H9 (cell line): ENCODE data around the gene ADAMTS2. TPM values are rescaled to one million over a fixed set of nuclear protein-coding genes. Genes with fewer than 3 reads are reported as not detected.
A peak's percentile ranks its signal among the peaks of the same experiment; 100 is the strongest.

ENCODE experiments used
- DNase-seq: peaks from one replicate; pipeline ENCODE4 v3.0.0-alpha.2; 2017
- H2AFZ ChIP-seq: one replicate; pipeline ENCODE4 v1.6.1; 2013; ENCODE audit warnings: mild to moderate bottlenecking, low read length, control low read depth, moderate library complexity
- H2AK5ac ChIP-seq: 2 replicates; pipeline ENCODE4 v1.6.1; 2013; ENCODE audit warnings: low read length, control low read depth, mixed read lengths; ENCODE audit not compliant: insufficient read length
- H2BK120ac ChIP-seq: one replicate; pipeline ENCODE4 v1.6.1; 2013; ENCODE audit warnings: low read depth, mild to moderate bottlenecking, low read length, control low read depth, inconsistent platforms; ENCODE audit not compliant: poor library complexity, severe bottlenecking
- H2BK12ac ChIP-seq: 2 replicates; pipeline ENCODE4 v1.6.1; 2013; ENCODE audit warnings: low read length, control low read depth, mixed read lengths, low read depth; ENCODE audit not compliant: insufficient read length
- H2BK15ac ChIP-seq: 2 replicates; pipeline ENCODE4 v1.6.1; 2013; ENCODE audit warnings: low read depth, low read length, control low read depth
- H2BK20ac ChIP-seq: one replicate; pipeline ENCODE4 v1.6.1; 2013; ENCODE audit warnings: low read depth, mild to moderate bottlenecking, low read length, control low read depth, inconsistent platforms; ENCODE audit not compliant: poor library complexity, severe bottlenecking
- H2BK5ac ChIP-seq: 2 replicates; pipeline ENCODE4 v1.6.1; 2013; ENCODE audit warnings: low read length, control low read depth, mixed read lengths; ENCODE audit not compliant: insufficient read length
- H3K14ac ChIP-seq: 2 replicates; pipeline ENCODE4 v1.6.1; 2013; ENCODE audit warnings: low read length, control low read depth; ENCODE audit not compliant: insufficient read depth
- H3K18ac ChIP-seq: 2 replicates; pipeline ENCODE4 v1.6.1; 2013; ENCODE audit warnings: low read depth, mild to moderate bottlenecking, mixed read lengths, low read length, control low read depth; ENCODE audit not compliant: insufficient read length
- H3K23ac ChIP-seq: 2 replicates; pipeline ENCODE4 v1.6.1; 2013; ENCODE audit warnings: low read length, control low read depth, mixed read lengths, low read depth; ENCODE audit not compliant: insufficient read length
- H3K23me2 ChIP-seq: 2 replicates; pipeline ENCODE4 v1.6.1; 2013; ENCODE audit warnings: low read depth, mild to moderate bottlenecking, mixed read lengths, low read length, control low read depth; ENCODE audit not compliant: insufficient read length, poor library complexity, severe bottlenecking
- H3K27ac ChIP-seq: 2 replicates; pipeline ENCODE4 v1.5.1; 2013; ENCODE audit warnings: low read length, control low read depth, mixed read lengths, low read depth; ENCODE audit not compliant: insufficient read length
- H3K27me3 ChIP-seq: 2 replicates; pipeline ENCODE4 v1.6.1; 2013; ENCODE audit warnings: low read length, control low read depth, inconsistent platforms; ENCODE audit not compliant: insufficient read depth
- H3K4ac ChIP-seq: 2 replicates; pipeline ENCODE4 v1.6.1; 2013; ENCODE audit warnings: low read depth, mild to moderate bottlenecking, control low read depth, inconsistent platforms, low read length, moderate library complexity
- H3K4me1 ChIP-seq: 2 replicates; pipeline ENCODE4 v1.6.1; 2013; ENCODE audit warnings: low read length, control low read depth, inconsistent platforms; ENCODE audit not compliant: insufficient read depth
- H3K4me2 ChIP-seq: 2 replicates; pipeline ENCODE4 v1.6.1; 2013; ENCODE audit warnings: low read length, control low read depth, mixed read lengths; ENCODE audit not compliant: insufficient read length, insufficient read depth
- H3K56ac ChIP-seq: 2 replicates; pipeline ENCODE4 v1.6.1; 2013; ENCODE audit warnings: low read depth, mild to moderate bottlenecking, mixed read lengths, low read length, control low read depth; ENCODE audit not compliant: insufficient read length
- H3K79me1 ChIP-seq: 2 replicates; pipeline ENCODE4 v1.6.1; 2013; ENCODE audit warnings: low read depth, mild to moderate bottlenecking, moderate library complexity, low read length, control low read depth, inconsistent platforms; ENCODE audit not compliant: insufficient read depth, poor library complexity, severe bottlenecking
- H3K79me2 ChIP-seq: 2 replicates; pipeline ENCODE4 v1.6.1; 2013; ENCODE audit warnings: low read length, control low read depth, inconsistent platforms; ENCODE audit not compliant: insufficient read depth
- H3K9ac ChIP-seq: 2 replicates; pipeline ENCODE4 v1.6.1; 2013; ENCODE audit warnings: low read length, control low read depth, mixed read lengths; ENCODE audit not compliant: insufficient read length; ENCODE audit errors: extremely low read depth
- H3K9me3 ChIP-seq: one replicate; pipeline ENCODE4 v1.6.1; 2013; ENCODE audit warnings: low read depth, low read length, inconsistent platforms; ENCODE audit not compliant: control insufficient read depth
- H3T11ph ChIP-seq: one replicate; pipeline ENCODE4 v1.6.1; 2013; ENCODE audit warnings: mild to moderate bottlenecking, low read length, control low read depth, inconsistent platforms
- H4K20me1 ChIP-seq: one replicate; pipeline ENCODE4 v1.6.1; 2013; ENCODE audit not compliant: control insufficient read depth, insufficient read length, insufficient read depth
- H4K5ac ChIP-seq: 2 replicates; pipeline ENCODE4 v1.6.1; 2013; ENCODE audit warnings: low read depth, mild to moderate bottlenecking, mixed read lengths, low read length, control low read depth; ENCODE audit not compliant: insufficient read length
- H4K8ac ChIP-seq: replicated peaks from 2 replicates; pipeline ENCODE4 v1.6.1; 2013; ENCODE audit warnings: low read length, control low read depth, mixed read lengths, low read depth; ENCODE audit not compliant: insufficient read length
- H4K91ac ChIP-seq: 2 replicates; pipeline ENCODE4 v1.6.1; 2013; ENCODE audit warnings: low read depth, mild to moderate bottlenecking, moderate library complexity, mixed read lengths, low read length, control low read depth; ENCODE audit not compliant: insufficient read length
- H3K27ac Mint-ChIP-seq, 3 experiments: 2 replicates in 2 of 3; 3 replicates in 1 of 3; pipeline ENCODE4 v1.8.0; 2020 to 2021; ENCODE audit warnings: mixed read lengths in 3 of 3, mild to moderate bottlenecking in 1 of 3, moderate library complexity in 1 of 3
- H3K27me3 Mint-ChIP-seq: 2 replicates; pipeline ENCODE4 v1.8.0; 2021; ENCODE audit warnings: low read depth, mild to moderate bottlenecking, moderate library complexity, mixed read lengths
- H3K36me3 Mint-ChIP-seq, 3 experiments: 2 replicates in 2 of 3; 3 replicates in 1 of 3; pipeline ENCODE4 v1.8.0; 2020 to 2021; ENCODE audit warnings: low read depth in 3 of 3, mixed read lengths in 3 of 3; ENCODE audit not compliant: insufficient read depth in 1 of 3
- H3K4me1 Mint-ChIP-seq, 2 experiments: 2 replicates each; pipeline ENCODE4 v1.8.0; 2020; ENCODE audit warnings: mixed read lengths in 2 of 2
- H3K4me3 Mint-ChIP-seq, 2 experiments: 2 replicates in 1 of 2; 3 replicates in 1 of 2; pipeline ENCODE4 v1.8.0; 2020 to 2021; ENCODE audit warnings: mild to moderate bottlenecking in 2 of 2, mixed read lengths in 2 of 2, moderate library complexity in 1 of 2
- H3K9me3 Mint-ChIP-seq, 2 experiments: 2 replicates in 1 of 2; 3 replicates in 1 of 2; pipeline ENCODE4 v1.8.0; 2020; ENCODE audit warnings: mild to moderate bottlenecking in 2 of 2, mixed read lengths in 2 of 2, moderate library complexity in 1 of 2
- WGBS: extraction: QIAGEN DNeasy Blood & Tissue Kit; methylation state at CpG from one replicate; pipeline ENCODE4 v1.1.7; 2013; ENCODE audit warnings: missing lambda C conversion rate, low lambda C conversion rate, mixed read lengths; ENCODE audit not compliant: insufficient read length; ENCODE audit errors: extremely low coverage; 5-methylcytosine and 5-hydroxymethylcytosine counted together
- total RNA-seq: library from RNA; stranded (reverse); gene quantifications from 2 replicates; pipeline ENCODE4 v1.2.1, GENCODE V29; 2021
- TF ChIP-seq, protein P1 (sequence below): fragments of 200-600 bp; sonication (generic); conservative IDR thresholded peaks from 3 replicates; pipeline ENCODE4 v1.8.0; 2021; ENCODE audit warnings: antibody characterized with exemption, mild to moderate bottlenecking

ADAMTS2 gene
- total RNA-seq, 1 experiment from 2014 or later, result 5.4 TPM

DNA sequence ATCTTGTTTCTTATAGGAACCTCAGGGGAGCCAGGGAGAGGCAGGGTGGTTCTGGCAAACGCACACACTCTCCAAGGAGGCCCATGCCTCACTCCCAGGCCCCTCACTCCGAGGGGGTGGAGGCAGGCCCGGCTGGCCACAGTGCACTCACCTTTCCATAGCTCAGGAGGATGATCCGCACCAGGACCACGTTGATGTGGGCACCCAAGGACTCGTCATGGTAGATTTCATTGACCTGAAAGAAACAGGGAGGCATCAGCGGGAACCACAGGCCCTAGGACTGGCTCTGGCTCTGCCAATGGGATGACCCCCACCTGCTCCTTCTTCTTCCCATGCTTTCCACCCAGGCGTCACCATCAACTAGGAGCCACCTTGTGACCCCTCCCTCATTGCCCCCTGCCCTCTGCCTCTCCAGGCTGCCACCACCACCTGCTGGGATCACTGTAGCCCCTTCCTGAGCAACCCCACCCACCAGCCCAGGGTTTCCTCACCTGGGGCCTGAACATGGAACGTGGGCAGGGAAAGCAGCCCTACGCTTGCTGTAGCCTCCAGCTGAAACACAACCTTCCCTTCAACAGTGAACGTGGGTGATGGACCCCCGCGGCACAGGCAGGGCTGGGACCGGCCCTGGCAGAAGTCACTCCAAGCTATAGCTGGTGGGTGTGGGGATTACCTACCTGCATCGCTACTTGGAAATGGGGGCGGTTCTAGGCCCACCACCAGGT, 164.2 kb downstream of the ADAMTS2 start:
- Histone ChIP-seq H3K4ac (no peak overlapping the region), H2BK20ac (no peak overlapping the region), H2BK15ac (no peak overlapping the region), H4K91ac (no peak overlapping the region), H2BK12ac (no peak overlapping the region), H3T11ph (no peak overlapping the region), H4K5ac (no peak overlapping the region), H3K27me3 (no peaks in the 10 kb centered on the region), H3K9me3 (no peaks in the 10 kb centered on the region), H2AFZ (no peak overlapping the region), H4K20me1 (no peaks in the 10 kb centered on the region), H2BK120ac (no peak overlapping the region), H3K4me2 (no peak overlapping the region), H3K79me1 (no peaks in the 10 kb centered on the region), H2BK5ac (no peak overlapping the region), H3K79me2 (no peaks in the 10 kb centered on the region), H3K27ac (no peak overlapping the region), H3K56ac (no peak overlapping the region), H3K4me1 (no peaks in the 10 kb centered on the region; the same call in 1 of the 2 replicates), H3K18ac (no peak overlapping the region), H3K23me2 (no peaks in the 10 kb centered on the region), H4K8ac (no peak overlapping the region), H3K14ac (no peak overlapping the region; the same call in 1 of the 2 replicates), H3K23ac (no peak overlapping the region), H2AK5ac (no peak overlapping the region), H3K9ac (no peak overlapping the region)
- Mint-ChIP-seq H3K36me3 (peaks cover 0 to 8% (median 0%) of the 10 kb centered on the region in 3 experiments; a peak in 4 of 7 replicates), H3K4me1 (peaks cover 22 to 25% of the 10 kb centered on the region in 2 experiments), H3K9me3 (peaks cover 0 to 2% of the 10 kb centered on the region in 2 experiments; a peak in 1 of 5 replicates), H3K4me3 (no peak overlapping the region), H3K27ac (peak overlapping the region in 2 of 3 experiments; percentile 49 to 79; a peak in 1 of 7 replicates), H3K27me3 (peaks cover 2% of the 10 kb centered on the region)
- TF ChIP-seq, protein P1, sequence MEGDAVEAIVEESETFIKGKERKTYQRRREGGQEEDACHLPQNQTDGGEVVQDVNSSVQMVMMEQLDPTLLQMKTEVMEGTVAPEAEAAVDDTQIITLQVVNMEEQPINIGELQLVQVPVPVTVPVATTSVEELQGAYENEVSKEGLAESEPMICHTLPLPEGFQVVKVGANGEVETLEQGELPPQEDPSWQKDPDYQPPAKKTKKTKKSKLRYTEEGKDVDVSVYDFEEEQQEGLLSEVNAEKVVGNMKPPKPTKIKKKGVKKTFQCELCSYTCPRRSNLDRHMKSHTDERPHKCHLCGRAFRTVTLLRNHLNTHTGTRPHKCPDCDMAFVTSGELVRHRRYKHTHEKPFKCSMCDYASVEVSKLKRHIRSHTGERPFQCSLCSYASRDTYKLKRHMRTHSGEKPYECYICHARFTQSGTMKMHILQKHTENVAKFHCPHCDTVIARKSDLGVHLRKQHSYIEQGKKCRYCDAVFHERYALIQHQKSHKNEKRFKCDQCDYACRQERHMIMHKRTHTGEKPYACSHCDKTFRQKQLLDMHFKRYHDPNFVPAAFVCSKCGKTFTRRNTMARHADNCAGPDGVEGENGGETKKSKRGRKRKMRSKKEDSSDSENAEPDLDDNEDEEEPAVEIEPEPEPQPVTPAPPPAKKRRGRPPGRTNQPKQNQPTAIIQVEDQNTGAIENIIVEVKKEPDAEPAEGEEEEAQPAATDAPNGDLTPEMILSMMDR, result no peak
- no peak for DNase-seq
- no CpG with 5 or more reads among the region's 16 CpGs for WGBS
